Common myeloid progenitor, CD34-positive (primary cell): ENCODE results near the gene SEPTIN11.
"Not testable (repeated sequence)": the region's sequence is repeated elsewhere in the genome, so short reads cannot be mapped to it uniquely, and the experiment has no call there.

ENCODE experiments used
- CTCF ChIA-PET: fragments of 350-600 bp; sonication (Branson Sonifier 250); formaldehyde crosslinking; loops from one replicate; lab custom pipeline; 2021; ENCODE audit warnings: antibody characterized with exemption; lab: Charles Lee
- POLR2A ChIA-PET: fragments of 350-600 bp; sonication (Branson Sonifier 250); formaldehyde crosslinking; loops from one replicate; lab custom pipeline; 2021; ENCODE audit warnings: antibody characterized with exemption; lab: Charles Lee
- DNase-seq, 3 donors: peaks; one replicate each; pipeline versions ENCODE4 v3.0.0 to v3.0.0-alpha.2; 2013
- H3K27ac ChIP-seq, 2 experiments: 1 replicate in 1 of 2; 2 replicates in 1 of 2; pipeline ENCODE4 v1.7.0; 2013; ENCODE audit warnings: inconsistent platforms in 2 of 2, low read length in 2 of 2, mild to moderate bottlenecking in 2 of 2, low read depth in 1 of 2, moderate library complexity in 1 of 2; ENCODE audit not compliant: severe bottlenecking in 2 of 2, insufficient read depth in 1 of 2, poor library complexity in 1 of 2
- H3K27me3 ChIP-seq, 5 experiments: replicated peaks in 2 of 5; 1 replicate in 3 of 5; 2 replicates in 2 of 5; pipeline versions ENCODE4 v1.6.1 to v1.7.0; 2013; ENCODE audit warnings: low read length in 4 of 5, mild to moderate bottlenecking in 2 of 5, moderate library complexity in 2 of 5, inconsistent platforms in 1 of 5; ENCODE audit not compliant: insufficient read depth in 5 of 5, control insufficient read depth in 4 of 5
- H3K36me3 ChIP-seq, 4 experiments: 1 replicate in 2 of 4; 2 replicates in 2 of 4; pipeline versions ENCODE4 v1.6.1 to v1.7.0; 2013; ENCODE audit warnings: low read length in 3 of 4, control low read depth in 1 of 4, mild to moderate bottlenecking in 1 of 4; ENCODE audit not compliant: control insufficient read depth in 4 of 4, insufficient read depth in 4 of 4
- H3K4me1 ChIP-seq, 4 experiments: 1 replicate in 3 of 4; 2 replicates in 1 of 4; pipeline versions ENCODE4 v1.6.1 to v1.7.1; 2013; ENCODE audit warnings: low read length in 3 of 4, mild to moderate bottlenecking in 3 of 4, control low read depth in 1 of 4, inconsistent platforms in 1 of 4, moderate library complexity in 1 of 4; ENCODE audit not compliant: control insufficient read depth in 4 of 4, insufficient read depth in 4 of 4; ENCODE audit errors: control extremely low read depth in 1 of 4
- H3K4me3 ChIP-seq, 7 experiments: 1 replicate in 4 of 7; 2 replicates in 3 of 7; pipeline versions ENCODE4 v1.5.1 to v1.7.0; 2013; ENCODE audit warnings: mild to moderate bottlenecking in 7 of 7, low read length in 6 of 7, moderate library complexity in 6 of 7, inconsistent platforms in 2 of 7, low read depth in 2 of 7, control low read depth in 1 of 7; ENCODE audit not compliant: insufficient read depth in 4 of 7, control insufficient read depth in 1 of 7; ENCODE audit errors: extremely low read depth in 1 of 7
- H3K9me3 ChIP-seq, 5 experiments: 1 replicate in 4 of 5; 2 replicates in 1 of 5; pipeline versions ENCODE4 v1.6.1 to v1.7.1; 2013; ENCODE audit warnings: low read length in 4 of 5, mild to moderate bottlenecking in 2 of 5, inconsistent platforms in 1 of 5, low read depth in 1 of 5, moderate library complexity in 1 of 5; ENCODE audit not compliant: control insufficient read depth in 4 of 5, insufficient read depth in 2 of 5; ENCODE audit errors: control extremely low read depth in 1 of 5
- WGBS: methylation state at CpG from one replicate; pipeline ENCODE4 v1.1.5; 2013; ENCODE audit not compliant: insufficient coverage; 5-methylcytosine and 5-hydroxymethylcytosine counted together

The SEPTIN11 gene

DNA sequence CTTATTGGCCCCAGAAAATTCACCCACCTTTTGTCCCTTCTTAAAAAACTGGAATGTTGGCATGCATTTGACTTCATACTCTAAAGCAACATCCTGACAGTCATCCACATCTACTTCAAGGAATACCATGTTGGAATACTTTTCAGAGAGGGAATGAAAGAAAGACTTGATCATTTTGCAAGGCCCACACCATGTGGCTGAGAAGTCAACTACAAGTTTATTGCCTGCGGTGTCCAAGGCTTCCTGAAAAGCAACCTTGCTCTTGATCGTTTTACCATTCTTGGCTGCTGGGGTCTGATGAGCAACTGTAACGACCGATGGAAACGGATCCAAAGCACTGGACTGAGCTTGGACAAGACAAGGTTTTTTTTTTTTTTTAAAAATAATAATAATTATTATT lies 9.3 kb downstream of the SEPTIN11 start:
- H3K27me3 ChIP-seq, result no peaks in the 10 kb centered on the region
- no peak overlapping the region for H3K4me3 ChIP-seq
- DNase-seq, result no peak
- 100% methylated on average over 2 of the region's 5 CpGs for WGBS
- H3K27ac ChIP-seq, result no peak overlapping the region
- peaks cover 0 to 2% (median under 1%) of the 10 kb centered on the region in 4 experiments for H3K4me1 ChIP-seq
- ChIA-PET POLR2A (no interaction called here), CTCF (interaction anchor here (0.6 to 1.1 kb wide), 5 partner anchors 9 to 175 kb away, joined by 3 read pairs; partner anchors contain the start of gene SEPTIN11)
- no peaks in the 10 kb centered on the region for H3K9me3 ChIP-seq
- peaks cover 0 to 11% (median 2%) of the 10 kb centered on the region in 4 experiments for H3K36me3 ChIP-seq

DNA sequence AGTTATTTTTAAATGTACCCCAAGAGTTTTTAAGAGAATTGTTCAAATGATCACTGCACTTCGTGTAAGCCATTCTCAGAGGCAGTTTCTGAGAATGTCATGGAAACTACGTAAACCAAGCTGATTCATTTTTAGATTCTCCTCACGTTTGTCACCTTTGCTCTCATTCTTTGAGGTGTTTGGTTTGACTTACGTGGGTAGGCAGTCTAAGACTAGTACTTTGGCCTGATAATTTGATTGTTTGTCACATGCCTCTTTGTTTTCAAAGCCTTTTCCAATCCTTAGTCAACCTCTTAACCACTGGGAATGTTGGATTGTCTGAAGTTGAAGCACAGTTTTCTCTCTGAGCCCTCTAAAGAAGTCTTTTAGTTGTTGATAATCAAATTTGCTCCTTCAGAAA lies 10.5 kb downstream of the SEPTIN11 start:
- no peak for DNase-seq
- H3K4me1 ChIP-seq, result peaks cover 0 to 8% (median 4%) of the 10 kb centered on the region in 4 experiments
- no peak overlapping the region for H3K4me3 ChIP-seq
- ChIA-PET POLR2A (no interaction called here), CTCF (interaction anchor here (1.3 kb wide), 1 partner anchor 26 kb away, joined by 4 read pairs; no protein-coding TSS in a partner anchor)
- H3K9me3 ChIP-seq, result no peaks in the 10 kb centered on the region
- 90% methylated on average over 3 of the region's 4 CpGs for WGBS
- peaks cover 0 to 11% (median 2%) of the 10 kb centered on the region in 4 experiments for H3K36me3 ChIP-seq
- no peaks in the 10 kb centered on the region for H3K27me3 ChIP-seq
- H3K27ac ChIP-seq, result no peak overlapping the region

DNA sequence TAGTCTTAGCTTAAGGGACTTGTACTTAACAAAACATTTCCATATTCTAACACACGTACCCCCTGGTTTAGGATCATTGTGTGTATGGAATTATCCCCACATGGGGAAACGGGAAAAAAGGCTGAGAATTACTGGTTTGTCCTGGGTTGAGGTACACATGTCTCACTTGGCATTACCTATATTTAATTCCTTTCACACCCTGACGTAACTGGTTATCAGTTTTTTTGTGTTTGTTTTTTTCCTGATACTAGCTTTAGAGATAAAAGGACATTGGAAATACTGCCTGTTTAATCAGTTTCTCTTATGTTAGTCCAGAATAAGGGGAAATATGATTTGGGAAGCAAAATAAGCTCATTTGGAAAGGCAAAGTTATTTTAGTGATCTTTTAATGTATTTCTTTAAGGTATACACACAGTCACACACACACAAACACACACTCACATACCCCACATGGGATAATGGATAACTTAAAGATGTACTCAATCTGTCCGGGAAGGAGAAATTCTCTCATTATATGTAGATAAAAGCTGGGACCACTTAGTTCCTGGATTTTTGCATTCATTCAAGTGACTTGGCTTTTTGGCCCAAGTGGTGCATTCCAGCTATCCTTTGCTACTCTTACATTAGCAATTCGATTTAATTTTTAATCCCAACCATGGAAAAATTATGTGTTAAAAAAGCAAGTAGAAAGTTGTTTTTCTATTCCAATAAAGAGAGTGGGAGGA lies 13.0 kb downstream of the SEPTIN11 start:
- DNase-seq, result no peak
- ChIA-PET POLR2A (no interaction called here), CTCF (interaction anchor here (0.6 to 1.3 kb wide), 2 partner anchors 10 to 1671 kb away, joined by 3 to 5 read pairs; no protein-coding TSS in a partner anchor)
- peaks cover 0 to 4% (median 0%) of the 10 kb centered on the region in 4 experiments for H3K36me3 ChIP-seq
- WGBS, result no CpG with 5 or more reads among the region's 5 CpGs
- H3K4me1 ChIP-seq, result peaks cover 0 to 8% (median 4%) of the 10 kb centered on the region in 4 experiments
- no peak overlapping the region for H3K27ac ChIP-seq
- H3K9me3 ChIP-seq, result no peaks in the 10 kb centered on the region
- H3K4me3 ChIP-seq, result no peak overlapping the region
- no peaks in the 10 kb centered on the region for H3K27me3 ChIP-seq

DNA sequence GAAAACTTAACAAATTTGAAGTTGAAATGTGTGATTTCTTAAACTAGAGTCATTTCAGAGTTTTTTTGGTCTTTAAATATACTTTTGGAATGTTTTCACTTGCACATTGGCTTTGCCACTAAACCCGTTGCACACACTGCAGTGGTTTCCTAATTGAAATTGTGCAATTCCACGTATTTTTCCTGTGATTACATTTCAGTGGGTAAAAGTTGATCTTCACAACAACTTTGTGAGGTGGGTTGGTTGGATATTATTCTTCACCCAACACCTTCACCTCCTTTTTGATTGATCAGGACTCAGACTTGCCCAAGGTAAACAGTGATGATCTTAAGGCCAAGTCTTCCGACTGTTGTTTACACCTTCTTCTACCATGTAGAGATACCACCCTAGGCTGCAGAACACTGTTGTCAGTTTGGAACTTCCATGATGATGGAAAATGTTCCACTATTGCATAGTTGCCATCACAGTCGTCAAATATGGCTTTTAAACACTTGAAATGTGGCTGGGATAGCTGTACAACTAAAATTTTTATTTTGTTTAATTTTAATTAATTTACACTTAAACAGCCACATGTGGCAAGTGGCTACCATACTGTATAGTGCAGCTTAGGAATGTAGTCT lies 13.7 kb downstream of the SEPTIN11 start:
- H3K36me3 ChIP-seq, result peaks cover 0 to 4% (median 0%) of the 10 kb centered on the region in 4 experiments
- H3K4me1 ChIP-seq, result peaks cover 0 to 8% (median 4%) of the 10 kb centered on the region in 4 experiments
- ChIA-PET POLR2A (no interaction called here), CTCF (interaction anchor here (0.6 to 1.3 kb wide), 2 partner anchors 10 to 1670 kb away, joined by 3 to 5 read pairs; no protein-coding TSS in a partner anchor)
- no peak overlapping the region for H3K4me3 ChIP-seq
- H3K9me3 ChIP-seq, result no peaks in the 10 kb centered on the region
- 100% methylated on average over 1 of the region's 4 CpGs for WGBS
- no peak for DNase-seq
- H3K27ac ChIP-seq, result no peak overlapping the region
- H3K27me3 ChIP-seq, result no peaks in the 10 kb centered on the region

DNA sequence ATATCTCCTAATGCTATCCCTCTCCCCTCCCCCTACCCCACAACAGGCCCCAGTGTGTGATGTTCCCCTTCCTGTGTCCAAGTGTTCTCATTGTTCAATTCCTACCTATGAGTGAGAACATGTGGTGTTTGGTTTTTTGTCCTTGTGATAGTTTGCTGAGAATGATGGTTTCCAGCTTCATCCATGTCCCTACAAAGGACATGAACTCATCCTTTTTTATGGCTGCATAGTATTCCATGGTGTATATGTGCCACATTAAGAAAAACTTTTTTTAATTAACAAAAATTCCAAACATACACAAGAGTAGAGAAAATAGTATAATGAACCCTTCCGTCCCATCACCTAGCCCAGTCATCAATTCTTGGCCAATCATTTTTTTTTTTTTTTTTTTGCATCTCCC lies 14.4 kb downstream of the SEPTIN11 start:
- POLR2A ChIA-PET, H3K9me3 ChIP-seq, H3K36me3 ChIP-seq, DNase-seq, H3K4me1 ChIP-seq, H3K4me3 ChIP-seq, H3K27ac ChIP-seq, H3K27me3 ChIP-seq: not testable (repeated sequence)
- no CpG with 5 or more reads among the region's 1 CpG for WGBS
- CTCF ChIA-PET, result interaction anchor here (1.2 kb wide), 1 partner anchor 57 kb away, joined by 5 read pairs; no protein-coding TSS in a partner anchor

DNA sequence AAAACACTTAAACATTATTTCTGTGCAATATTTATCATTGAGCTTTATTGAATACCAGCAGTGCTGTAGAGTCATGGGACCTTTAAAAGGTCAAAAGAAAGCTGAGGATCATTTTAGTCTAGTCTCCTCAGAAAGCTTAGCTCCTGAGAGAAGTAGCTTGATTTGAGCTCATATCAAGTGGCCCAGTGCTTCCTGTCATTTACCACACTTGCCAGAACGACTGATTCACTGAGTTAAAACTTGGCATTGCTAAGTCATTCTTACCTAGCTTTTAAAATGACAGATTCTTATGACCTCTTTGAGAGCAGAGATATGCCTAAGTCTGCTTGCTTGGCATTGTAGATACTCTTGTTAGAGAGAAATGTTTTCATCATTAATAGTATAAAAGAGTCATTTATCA lies 15.2 kb downstream of the SEPTIN11 start:
- CTCF ChIA-PET, result interaction anchor here (0.7 to 1.2 kb wide), 2 partner anchors 11 to 57 kb away, joined by 3 to 5 read pairs; no protein-coding TSS in a partner anchor
- Histone ChIP-seq H3K4me3 (no peak overlapping the region), H3K27ac (no peak overlapping the region), H3K4me1 (peaks cover 0 to 8% (median 4%) of the 10 kb centered on the region in 4 experiments), H3K36me3 (peaks cover 0 to 4% (median 0%) of the 10 kb centered on the region in 4 experiments), H3K27me3 (no peaks in the 10 kb centered on the region), H3K9me3 (no peaks in the 10 kb centered on the region)
- 0% methylated on average over 1 of the region's 1 CpG for WGBS
- DNase-seq, result peak; percentile 54 to 88 (median 88)
- POLR2A ChIA-PET, result no interaction called here
